GM12801 (cell line): ENCODE measurements around the gene RHBDD1.

Experiments
- TF ChIP-seq, protein P1 (sequence below): IDR thresholded peaks from one replicate; pipeline ENCODE4 v1.5.1; 2011; ENCODE audit warnings: control low read depth; ENCODE audit not compliant: insufficient read length; ENCODE audit errors: extremely low read depth

RHBDD1 gene

GRCh38 chr2:226943862-226944620, 108.2 kb downstream of the RHBDD1 start:
- TF ChIP-seq, protein P1, sequence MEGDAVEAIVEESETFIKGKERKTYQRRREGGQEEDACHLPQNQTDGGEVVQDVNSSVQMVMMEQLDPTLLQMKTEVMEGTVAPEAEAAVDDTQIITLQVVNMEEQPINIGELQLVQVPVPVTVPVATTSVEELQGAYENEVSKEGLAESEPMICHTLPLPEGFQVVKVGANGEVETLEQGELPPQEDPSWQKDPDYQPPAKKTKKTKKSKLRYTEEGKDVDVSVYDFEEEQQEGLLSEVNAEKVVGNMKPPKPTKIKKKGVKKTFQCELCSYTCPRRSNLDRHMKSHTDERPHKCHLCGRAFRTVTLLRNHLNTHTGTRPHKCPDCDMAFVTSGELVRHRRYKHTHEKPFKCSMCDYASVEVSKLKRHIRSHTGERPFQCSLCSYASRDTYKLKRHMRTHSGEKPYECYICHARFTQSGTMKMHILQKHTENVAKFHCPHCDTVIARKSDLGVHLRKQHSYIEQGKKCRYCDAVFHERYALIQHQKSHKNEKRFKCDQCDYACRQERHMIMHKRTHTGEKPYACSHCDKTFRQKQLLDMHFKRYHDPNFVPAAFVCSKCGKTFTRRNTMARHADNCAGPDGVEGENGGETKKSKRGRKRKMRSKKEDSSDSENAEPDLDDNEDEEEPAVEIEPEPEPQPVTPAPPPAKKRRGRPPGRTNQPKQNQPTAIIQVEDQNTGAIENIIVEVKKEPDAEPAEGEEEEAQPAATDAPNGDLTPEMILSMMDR, result no peak

GRCh38 chr2:226953206-226953605, 117.4 kb downstream of the RHBDD1 start:
- TF ChIP-seq, protein P1, result no peak

GRCh38 chr2:226953826-226954225, 118.0 kb downstream of the RHBDD1 start:
- TF ChIP-seq, protein P1, result no peak

DNA sequence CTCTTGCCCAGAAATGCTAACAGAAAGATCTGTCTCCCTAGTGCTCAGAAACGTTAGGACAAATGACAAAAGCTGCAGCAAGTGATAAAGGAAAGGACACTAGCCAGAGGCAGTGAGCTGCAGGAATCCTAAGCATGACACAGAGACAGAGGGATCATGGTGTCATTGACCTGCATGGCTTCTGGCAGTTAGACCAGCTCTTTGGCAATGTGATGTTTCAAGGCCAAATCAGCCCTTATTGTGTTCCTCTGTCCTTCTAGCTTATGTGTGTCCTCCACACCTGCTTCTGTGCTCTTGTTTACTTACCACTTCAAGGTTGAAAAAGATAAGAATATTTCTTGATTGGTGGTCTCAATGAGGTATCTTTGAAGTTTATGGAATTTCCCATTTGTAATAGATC, 120.8 kb downstream of the RHBDD1 start:
- TF ChIP-seq, protein P1, result no peak

- TF ChIP-seq, protein P1, result no peak
Measured at GRCh38 chr2:226959418-226959817, 123.6 kb downstream of the RHBDD1 start.

DNA sequence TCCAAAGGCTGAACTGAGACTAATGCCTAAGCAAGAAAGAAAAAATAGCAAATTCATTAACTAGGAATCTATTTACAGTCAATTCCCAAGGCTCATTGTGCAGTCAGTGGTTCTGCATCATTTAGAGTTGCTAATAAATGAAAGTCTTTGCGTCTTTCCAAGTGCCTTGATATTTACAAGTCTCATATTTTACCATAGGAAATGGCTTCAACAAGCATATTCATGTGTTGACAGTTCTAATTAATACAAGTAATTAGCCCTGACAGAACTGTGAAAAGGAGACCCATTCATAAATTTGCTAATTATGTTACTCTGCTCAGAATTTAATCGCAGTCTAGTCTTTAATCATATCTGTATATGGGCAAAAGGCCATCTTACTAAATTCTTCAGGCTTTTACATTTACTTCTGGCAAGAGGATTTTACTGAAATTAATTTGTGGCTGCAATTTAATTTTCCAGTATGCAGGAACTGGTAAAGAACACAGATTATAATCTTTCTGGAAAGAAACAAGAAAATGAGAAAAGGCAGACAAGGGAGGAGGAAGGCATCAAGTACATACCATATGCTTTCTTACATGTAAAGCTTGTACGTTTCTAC, 126.4 kb downstream of the RHBDD1 start:
- TF ChIP-seq, protein P1, result no peak

GRCh38 chr2:226963528-226963927, 127.7 kb downstream of the RHBDD1 start:
- TF ChIP-seq, protein P1, result no peak
